Panc1 (cell line): ENCODE results near the gene DCAF11. TPM values are rescaled to one million over a fixed set of nuclear protein-coding genes. Genes with fewer than 3 reads are reported as not detected.

Source experiments
- ATAC-seq: fragments of 200-7000 bp; cut with Tn5 transposase; 2 replicates; pipeline ENCODE4 v1.9.1; 2020; ENCODE audit warnings: mild to moderate bottlenecking, moderate library complexity
- BruUV-seq: library from RNA; stranded (reverse); fragments of 400-500 nt; replicated peaks from 2 replicates; lab custom pipeline; 2021; lab: Mats Ljungman, UMichigan
- CTCF ChIA-PET: fragments of 300-600 bp; sonication (Branson Sonifier 250); formaldehyde crosslinking; loops from one replicate; lab custom pipeline; 2022; ENCODE audit warnings: antibody characterized with exemption; lab: Charles Lee
- POLR2A ChIA-PET: fragments of 300-600 bp; sonication (Branson Sonifier 250); formaldehyde crosslinking; loops from one replicate; lab custom pipeline; 2022; ENCODE audit warnings: antibody characterized with exemption; lab: Charles Lee
- DNase-seq: peaks from one replicate; pipeline ENCODE4 v3.0.0-alpha.2; 2010; ENCODE audit warnings: low read depth, low spot score
- H3K27ac ChIP-seq: 2 replicates; pipeline ENCODE4 v1.5.1; 2011; ENCODE audit warnings: mild to moderate bottlenecking, low read length, inconsistent platforms
- H3K27me3 ChIP-seq: fragments of 200-500 bp; sonication (Bioruptor generic); 2 replicates; pipeline ENCODE4 v1.6.0; 2014; ENCODE audit warnings: low read length, inconsistent platforms; ENCODE audit not compliant: control insufficient read depth, insufficient read depth
- H3K36me3 ChIP-seq: fragments of 200-500 bp; sonication (Bioruptor generic); 2 replicates; pipeline ENCODE4 v1.5.1; 2014; ENCODE audit warnings: inconsistent platforms, mild to moderate bottlenecking, low read length, moderate library complexity; ENCODE audit not compliant: control insufficient read depth, insufficient read depth
- H3K4me1 ChIP-seq: 2 replicates; pipeline ENCODE4 v1.5.1; 2011; ENCODE audit warnings: inconsistent platforms, mild to moderate bottlenecking, low read length, moderate library complexity; ENCODE audit not compliant: control insufficient read depth, insufficient read depth
- H3K4me3 ChIP-seq, 2 experiments: 2 replicates each; pipeline ENCODE4 v1.5.1; 2011 to 2012; ENCODE audit warnings: low read depth in 2 of 2, low read length in 2 of 2, mild to moderate bottlenecking in 2 of 2, inconsistent platforms in 1 of 2, moderate library complexity in 1 of 2
- H3K9me3 ChIP-seq: fragments of 200-500 bp; sonication (Bioruptor generic); 2 replicates; pipeline ENCODE4 v1.5.1; 2014; ENCODE audit warnings: low read depth, mild to moderate bottlenecking, inconsistent platforms, low read length, moderate library complexity; ENCODE audit not compliant: control insufficient read depth, insufficient read depth
- CTCF ChIP-seq: fragments of 450-650 bp; IDR thresholded peaks from 2 replicates; pipeline ENCODE4 v1.5.1; 2017; ENCODE audit warnings: mild to moderate bottlenecking
- POLR2AphosphoS5 ChIP-seq: IDR thresholded peaks from 2 replicates; pipeline ENCODE4 v1.6.1; 2012; ENCODE audit warnings: mild to moderate bottlenecking, low read depth, low read length, moderate library complexity
- REST ChIP-seq, 2 experiments: IDR thresholded peaks; 2 replicates each; pipeline ENCODE4 v1.6.1; 2011 to 2012; ENCODE audit warnings: low read depth in 2 of 2, control low read depth in 1 of 2, low read length in 1 of 2, mild to moderate bottlenecking in 1 of 2, moderate library complexity in 1 of 2; ENCODE audit not compliant: insufficient read depth in 1 of 2
- SIN3A ChIP-seq: IDR thresholded peaks from 2 replicates; pipeline ENCODE4 v1.6.1; 2012; ENCODE audit warnings: low read depth, mild to moderate bottlenecking, low read length, moderate library complexity, borderline replicate concordance; ENCODE audit not compliant: insufficient read depth
- TCF7L2 ChIP-seq: IDR thresholded peaks from 2 replicates; pipeline ENCODE4 v1.6.1; 2011; ENCODE audit warnings: mild to moderate bottlenecking, low read depth, low read length, inconsistent platforms
- in situ Hi-C: cut with HindIII; loops from 2 replicates; pipeline ENCODE4 v1.10.0; 2016; ENCODE audit warnings: low sequenced_read_pairs, low pct_unique_long_range_greater_than_20kb
- intact Hi-C: fragments of 100-400 bp; cut with micrococcal nuclease; formaldehyde crosslinking; loops from one replicate; pipeline ENCODE4 v1.10.0; 2022; ENCODE audit not compliant: unreplicated experiment
- total RNA-seq: library from RNA; stranded (reverse); gene quantifications from one replicate; pipeline ENCODE4 v1.2.1, GENCODE V29; 2021; ENCODE audit not compliant: unreplicated experiment

The DCAF11 gene
- total RNA-seq, 1 experiment from 2014 or later: 37.4 TPM

- intact Hi-C loops: no loop called here
- peak overlapping the region; percentile 87 to 96 for H3K4me3 ChIP-seq
- no peaks in the 10 kb centered on the region for H3K9me3 ChIP-seq
- H3K4me1 ChIP-seq: peaks cover 6% of the 10 kb centered on the region; the same call in 1 of the 2 replicates
- in situ Hi-C loops: no loop called here
- H3K36me3 ChIP-seq: peaks cover 3% of the 10 kb centered on the region
- ATAC-seq: 0 out of 2 replicates have a peak, but pooled peaks have one; percentile 0
- BruUV-seq: TSS peak; percentile 66
- no peak for DNase-seq
- ChIA-PET CTCF (interaction anchor here (1.2 kb wide), 1 partner anchor 284 kb away, joined by 4 read pairs; no protein-coding TSS in a partner anchor), POLR2A (no interaction called here)
- peak overlapping the region; percentile 75 for H3K27ac ChIP-seq
- no peaks in the 10 kb centered on the region for H3K27me3 ChIP-seq
- TF ChIP-seq SIN3A (no peak), TCF7L2 (no peak), CTCF (no peak), POLR2AphosphoS5 (no peak), REST (IDR thresholded peaks at IDR 0.05; ENCODE audit: insufficient read depth in 1 of 2, low read depth in 2 of 2, low read length in 1 of 2) (no peak)
These were observed 33.3 kb downstream of the DCAF11 start for GRCh38 chr14:24147761-24148428.

- no TSS peak for BruUV-seq
- no peak for DNase-seq
- Histone ChIP-seq H3K9me3 (no peaks in the 10 kb centered on the region), H3K27ac (no peak overlapping the region), H3K4me1 (peaks cover 6% of the 10 kb centered on the region; the same call in 1 of the 2 replicates), H3K4me3 (no peak overlapping the region), H3K27me3 (no peaks in the 10 kb centered on the region), H3K36me3 (peaks cover 3% of the 10 kb centered on the region)
- no peak for ATAC-seq
- intact Hi-C loops (no loop called here), in situ Hi-C loops (no loop called here)
- CTCF ChIA-PET: interaction anchor here (0.9 kb wide), 1 partner anchor 59 kb away, joined by 3 read pairs; no protein-coding TSS in a partner anchor
- no peak for TF ChIP-seq SIN3A
- no peak for TF ChIP-seq POLR2AphosphoS5
- TF ChIP-seq TCF7L2: no peak
- no peak for TF ChIP-seq REST (IDR thresholded peaks at IDR 0.05; ENCODE audit: insufficient read depth in 1 of 2, low read depth in 2 of 2, low read length in 1 of 2)
- TF ChIP-seq CTCF: no peak
- POLR2A ChIA-PET: no interaction called here
These were observed 34.9 kb downstream of the DCAF11 start for GRCh38 chr14:24149302-24149969.
